HepG2 (cell line): Measurements from ENCODE around the gene GSS. TPM values are rescaled to one million over a fixed set of nuclear protein-coding genes. Genes with fewer than 3 reads are reported as not detected.

Experiments
- BRCA1 ChIP-seq: sonication (generic); formaldehyde crosslinking; IDR thresholded peaks from 2 replicates; pipeline ENCODE4 v1.4.0; 2020; ENCODE audit warnings: missing genetic modification reagents
- HMG20B ChIP-seq: conservative IDR thresholded peaks from 2 replicates; pipeline ENCODE4 v1.6.1; 2016; ENCODE audit warnings: missing genetic modification reagents, missing compliant biosample characterization
- HNF4A ChIP-seq: sonication (generic); formaldehyde crosslinking; IDR thresholded peaks from 2 replicates; pipeline ENCODE4 v1.4.0; 2020; ENCODE audit warnings: missing genetic modification reagents
- U2AF2 ChIP-seq: fragments of 200-400 bp; formaldehyde crosslinking; IDR thresholded peaks from 2 replicates; pipeline ENCODE4 v1.6.1; 2017; ENCODE audit warnings: low read depth, mild to moderate bottlenecking, low read length
- ZNF256 ChIP-seq: sonication (generic); formaldehyde crosslinking; conservative IDR thresholded peaks from 2 replicates; pipeline ENCODE4 v1.4.0; 2020; ENCODE audit warnings: missing genetic modification reagents
- ZNF296 ChIP-seq: sonication (generic); formaldehyde crosslinking; conservative IDR thresholded peaks from 2 replicates; pipeline ENCODE4 v1.5.0; 2020; ENCODE audit warnings: mild to moderate bottlenecking, missing genetic modification reagents
- ZNF552 ChIP-seq: sonication (generic); formaldehyde crosslinking; IDR thresholded peaks from 2 replicates; pipeline ENCODE4 v1.9.0; 2022; ENCODE audit warnings: missing genetic modification reagents, mild to moderate bottlenecking, borderline replicate concordance
- ZNF792 ChIP-seq: IDR thresholded peaks from 2 replicates; pipeline ENCODE4 v1.6.1; 2016
- polyA plus RNA-seq, 8 experiments: library from polyadenylated mRNA; depleted of rRNA in 3 of 8; stranded (reverse) in 7 of 8; unstranded in 1 of 8; fragments of >200 nt; fragmentation: Illumina TruSeq in 4 of 8; extraction: Trizol in 4 of 8; gene quantifications; 2 replicates each; pipeline versions ENCODE4 v1.2.1 to v1.2.3, GENCODE V29; 2011 to 2016; ENCODE audit warnings: low read depth in 4 of 8, missing spikeins in 1 of 8, mixed read lengths in 1 of 8; ENCODE audit not compliant: insufficient read depth in 1 of 8
- total RNA-seq, 5 experiments: library from RNA; depleted of rRNA; stranded (reverse); fragments of >200 nt; fragmentation: Illumina TruSeq; extraction: Trizol; gene quantifications; 2 replicates each; pipeline ENCODE4 v1.2.3, GENCODE V29; 2016; ENCODE audit warnings: low read depth in 1 of 5
- TF ChIP-seq, protein P1 (sequence below), 2 experiments: sonication (generic) in 1 of 2; formaldehyde crosslinking in 1 of 2; IDR thresholded peaks; 2 replicates each; pipeline versions ENCODE4 v1.5.1 to v1.6.1; 2011 to 2020; ENCODE audit warnings: borderline replicate concordance in 1 of 2, low read depth in 1 of 2, low read length in 1 of 2, mild to moderate bottlenecking in 1 of 2, missing genetic modification reagents in 1 of 2, moderate library complexity in 1 of 2
- TF ChIP-seq, protein P2 (sequence below): sonication (generic); formaldehyde crosslinking; IDR thresholded peaks from 2 replicates; pipeline ENCODE4 v1.4.0; 2020; ENCODE audit warnings: mild to moderate bottlenecking, missing genetic modification reagents, borderline replicate concordance
- TF ChIP-seq, protein P3 (sequence below): sonication (generic); formaldehyde crosslinking; IDR thresholded peaks from 2 replicates; pipeline ENCODE4 v1.4.0; 2020; ENCODE audit warnings: mild to moderate bottlenecking, missing genetic modification reagents
- TF ChIP-seq, protein P4 (sequence below): sonication (generic); formaldehyde crosslinking; IDR thresholded peaks from 2 replicates; pipeline ENCODE4 v1.5.0; 2020; ENCODE audit warnings: missing genetic modification reagents, mild to moderate bottlenecking, borderline replicate concordance

The GSS gene
- total and polyA plus RNA-seq, 2 of the 13 experiments (the other 11 are each of a cell fraction or from before 2014, with no cell fraction given), result 80.1 to 102 TPM

DNA sequence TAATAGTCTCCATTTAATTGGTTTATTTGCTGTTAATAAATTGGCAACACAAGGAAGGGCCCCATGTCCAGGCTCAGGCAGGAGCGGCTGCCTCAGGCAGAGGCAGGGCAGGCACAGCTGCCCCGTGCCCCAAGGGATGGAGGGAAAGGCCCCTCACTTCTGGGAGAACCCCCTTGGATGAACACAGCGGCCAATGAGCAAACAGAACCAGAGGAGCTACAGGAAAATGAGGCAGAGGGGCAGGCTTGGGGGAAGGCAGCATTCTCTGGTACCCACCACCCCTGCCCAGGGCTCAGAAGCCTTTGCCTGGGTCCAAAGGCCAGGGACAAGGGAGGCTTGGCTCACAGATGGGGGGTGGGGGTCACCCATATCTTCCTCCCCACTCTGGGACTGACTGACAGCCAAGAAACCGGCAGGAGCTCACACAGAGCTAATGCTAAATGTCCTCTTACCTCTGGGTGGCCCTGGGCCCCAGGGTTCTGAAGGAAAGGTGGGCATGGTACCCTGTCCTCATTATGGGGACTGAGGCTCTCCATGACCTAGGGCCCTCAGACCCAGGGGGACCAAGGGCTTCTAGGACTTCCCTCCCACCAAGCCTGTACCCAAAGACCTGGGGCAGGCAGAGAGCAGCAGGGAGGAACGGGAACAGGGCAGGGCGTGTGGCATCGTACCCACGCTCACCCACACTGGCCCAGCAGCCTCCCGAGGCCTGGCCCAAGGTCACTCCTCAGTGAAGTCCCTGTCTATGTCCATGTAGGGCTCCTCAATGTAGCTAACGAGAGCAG, 47.0 kb upstream of the GSS start (continued):
- TF ChIP-seq, protein P1, sequence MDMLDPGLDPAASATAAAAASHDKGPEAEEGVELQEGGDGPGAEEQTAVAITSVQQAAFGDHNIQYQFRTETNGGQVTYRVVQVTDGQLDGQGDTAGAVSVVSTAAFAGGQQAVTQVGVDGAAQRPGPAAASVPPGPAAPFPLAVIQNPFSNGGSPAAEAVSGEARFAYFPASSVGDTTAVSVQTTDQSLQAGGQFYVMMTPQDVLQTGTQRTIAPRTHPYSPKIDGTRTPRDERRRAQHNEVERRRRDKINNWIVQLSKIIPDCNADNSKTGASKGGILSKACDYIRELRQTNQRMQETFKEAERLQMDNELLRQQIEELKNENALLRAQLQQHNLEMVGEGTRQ (IDR thresholded peaks at IDR 0.05; ENCODE audit: low read depth, low read length), result no peak
- TF ChIP-seq, protein P1 (CRISPR knock-in tag; IDR thresholded peaks at IDR 0.05; ENCODE audit: borderline replicate concordance), result no peak
- TF ChIP-seq, protein P2, sequence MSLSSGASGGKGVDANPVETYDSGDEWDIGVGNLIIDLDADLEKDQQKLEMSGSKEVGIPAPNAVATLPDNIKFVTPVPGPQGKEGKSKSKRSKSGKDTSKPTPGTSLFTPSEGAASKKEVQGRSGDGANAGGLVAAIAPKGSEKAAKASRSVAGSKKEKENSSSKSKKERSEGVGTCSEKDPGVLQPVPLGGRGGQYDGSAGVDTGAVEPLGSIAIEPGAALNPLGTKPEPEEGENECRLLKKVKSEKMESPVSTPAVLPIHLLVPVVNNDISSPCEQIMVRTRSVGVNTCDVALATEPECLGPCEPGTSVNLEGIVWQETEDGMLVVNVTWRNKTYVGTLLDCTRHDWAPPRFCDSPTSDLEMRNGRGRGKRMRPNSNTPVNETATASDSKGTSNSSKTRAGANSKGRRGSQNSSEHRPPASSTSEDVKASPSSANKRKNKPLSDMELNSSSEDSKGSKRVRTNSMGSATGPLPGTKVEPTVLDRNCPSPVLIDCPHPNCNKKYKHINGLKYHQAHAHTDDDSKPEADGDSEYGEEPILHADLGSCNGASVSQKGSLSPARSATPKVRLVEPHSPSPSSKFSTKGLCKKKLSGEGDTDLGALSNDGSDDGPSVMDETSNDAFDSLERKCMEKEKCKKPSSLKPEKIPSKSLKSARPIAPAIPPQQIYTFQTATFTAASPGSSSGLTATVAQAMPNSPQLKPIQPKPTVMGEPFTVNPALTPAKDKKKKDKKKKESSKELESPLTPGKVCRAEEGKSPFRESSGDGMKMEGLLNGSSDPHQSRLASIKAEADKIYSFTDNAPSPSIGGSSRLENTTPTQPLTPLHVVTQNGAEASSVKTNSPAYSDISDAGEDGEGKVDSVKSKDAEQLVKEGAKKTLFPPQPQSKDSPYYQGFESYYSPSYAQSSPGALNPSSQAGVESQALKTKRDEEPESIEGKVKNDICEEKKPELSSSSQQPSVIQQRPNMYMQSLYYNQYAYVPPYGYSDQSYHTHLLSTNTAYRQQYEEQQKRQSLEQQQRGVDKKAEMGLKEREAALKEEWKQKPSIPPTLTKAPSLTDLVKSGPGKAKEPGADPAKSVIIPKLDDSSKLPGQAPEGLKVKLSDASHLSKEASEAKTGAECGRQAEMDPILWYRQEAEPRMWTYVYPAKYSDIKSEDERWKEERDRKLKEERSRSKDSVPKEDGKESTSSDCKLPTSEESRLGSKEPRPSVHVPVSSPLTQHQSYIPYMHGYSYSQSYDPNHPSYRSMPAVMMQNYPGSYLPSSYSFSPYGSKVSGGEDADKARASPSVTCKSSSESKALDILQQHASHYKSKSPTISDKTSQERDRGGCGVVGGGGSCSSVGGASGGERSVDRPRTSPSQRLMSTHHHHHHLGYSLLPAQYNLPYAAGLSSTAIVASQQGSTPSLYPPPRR (CRISPR knock-in tag), result no peak
- TF ChIP-seq HMG20B, result no peak
- TF ChIP-seq, protein P3, sequence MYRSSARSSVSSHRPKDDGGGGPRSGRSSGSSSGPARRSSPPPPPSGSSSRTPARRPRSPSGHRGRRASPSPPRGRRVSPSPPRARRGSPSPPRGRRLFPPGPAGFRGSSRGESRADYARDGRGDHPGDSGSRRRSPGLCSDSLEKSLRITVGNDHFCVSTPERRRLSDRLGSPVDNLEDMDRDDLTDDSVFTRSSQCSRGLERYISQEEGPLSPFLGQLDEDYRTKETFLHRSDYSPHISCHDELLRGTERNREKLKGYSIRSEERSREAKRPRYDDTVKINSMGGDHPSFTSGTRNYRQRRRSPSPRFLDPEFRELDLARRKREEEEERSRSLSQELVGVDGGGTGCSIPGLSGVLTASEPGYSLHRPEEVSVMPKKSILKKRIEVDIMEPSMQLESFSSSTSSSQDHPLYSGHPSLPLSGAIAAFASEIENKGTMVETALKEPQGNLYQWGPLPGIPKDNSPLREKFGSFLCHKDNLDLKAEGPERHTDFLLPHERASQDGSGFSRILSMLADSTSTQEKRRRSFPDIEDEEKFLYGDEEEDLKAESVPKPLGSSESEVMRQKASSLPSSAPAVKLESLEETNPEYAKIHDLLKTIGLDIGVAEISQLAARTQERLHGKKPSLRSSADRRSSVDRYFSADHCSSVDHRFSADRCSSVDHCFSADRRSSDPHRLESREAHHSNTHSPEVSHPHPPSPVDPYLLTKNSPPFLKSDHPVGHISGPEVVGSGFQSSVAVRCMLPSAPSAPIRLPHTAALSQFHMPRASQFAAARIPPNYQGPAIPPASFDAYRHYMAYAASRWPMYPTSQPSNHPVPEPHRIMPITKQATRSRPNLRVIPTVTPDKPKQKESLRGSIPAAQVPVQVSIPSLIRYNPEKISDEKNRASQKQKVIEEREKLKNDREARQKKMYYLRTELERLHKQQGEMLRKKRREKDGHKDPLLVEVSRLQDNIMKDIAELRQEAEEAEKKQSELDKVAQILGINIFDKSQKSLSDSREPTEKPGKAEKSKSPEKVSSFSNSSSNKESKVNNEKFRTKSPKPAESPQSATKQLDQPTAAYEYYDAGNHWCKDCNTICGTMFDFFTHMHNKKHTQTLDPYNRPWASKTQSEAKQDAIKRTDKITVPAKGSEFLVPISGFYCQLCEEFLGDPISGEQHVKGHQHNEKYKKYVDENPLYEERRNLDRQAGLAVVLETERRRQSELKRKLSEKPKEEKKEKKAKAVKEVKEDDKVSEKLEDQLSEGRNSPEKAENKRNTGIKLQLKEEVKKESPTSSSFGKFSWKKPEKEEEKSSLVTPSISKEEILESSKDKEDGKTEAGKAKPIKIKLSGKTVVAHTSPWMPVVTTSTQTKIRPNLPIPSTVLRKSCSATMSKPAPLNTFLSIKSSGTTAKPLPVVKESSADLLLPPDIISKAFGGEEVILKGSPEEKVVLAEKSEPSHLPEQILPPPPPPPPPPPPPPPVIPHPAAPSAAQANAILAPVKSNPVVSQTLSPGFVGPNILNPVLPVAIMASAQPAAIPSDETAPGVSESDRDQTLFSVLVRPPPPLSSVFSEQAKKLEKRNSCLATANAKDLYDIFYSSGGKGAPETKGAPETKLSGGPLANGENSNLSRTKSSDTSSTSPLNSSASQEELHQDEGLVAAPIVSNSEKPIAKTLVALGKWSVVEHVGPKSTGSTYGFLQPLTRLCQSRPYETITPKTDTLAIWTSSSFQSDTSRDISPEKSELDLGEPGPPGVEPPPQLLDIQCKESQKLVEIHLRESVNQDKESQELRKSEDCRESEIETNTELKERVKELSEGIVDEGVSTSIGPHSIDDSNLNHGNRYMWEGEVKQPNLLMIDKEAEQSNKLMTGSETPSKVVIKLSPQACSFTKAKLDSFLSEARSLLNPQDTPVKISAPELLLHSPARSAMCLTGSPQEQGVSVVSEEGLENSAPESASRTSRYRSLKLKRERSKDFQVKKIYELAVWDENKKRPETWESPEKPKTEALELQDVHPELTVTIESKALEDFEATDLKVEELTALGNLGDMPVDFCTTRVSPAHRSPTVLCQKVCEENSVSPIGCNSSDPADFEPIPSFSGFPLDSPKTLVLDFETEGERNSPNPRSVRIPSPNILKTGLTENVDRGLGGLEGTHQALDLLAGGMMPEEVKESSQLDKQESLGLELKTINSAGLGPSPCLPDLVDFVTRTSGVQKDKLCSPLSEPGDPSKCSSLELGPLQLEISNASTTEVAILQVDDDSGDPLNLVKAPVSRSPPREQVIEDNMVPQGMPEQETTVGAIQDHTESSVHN (CRISPR knock-in tag), result no peak
- TF ChIP-seq, protein P4, sequence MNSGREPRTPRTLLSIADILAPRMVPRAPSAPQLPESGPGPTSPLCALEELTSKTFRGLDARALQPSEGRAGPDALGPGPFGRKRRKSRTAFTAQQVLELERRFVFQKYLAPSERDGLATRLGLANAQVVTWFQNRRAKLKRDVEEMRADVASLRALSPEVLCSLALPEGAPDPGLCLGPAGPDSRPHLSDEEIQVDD (CRISPR knock-in tag), result 0 out of 2 replicates have a peak, but pooled peaks have one; percentile 53
- no peak for TF ChIP-seq ZNF552 (CRISPR knock-in tag)
- TF ChIP-seq U2AF2, result no peak
- TF ChIP-seq HNF4A (CRISPR knock-in tag), result peak; percentile 56; the same call in 1 of the 2 replicates
- TF ChIP-seq ZNF256, result no peak
- TF ChIP-seq BRCA1, result no peak
- no peak for TF ChIP-seq ZNF296
- no peak for TF ChIP-seq ZNF792
